Smooth muscle cell (in vitro differentiated cells): ENCODE results near the gene AKNAD1. TPM values are rescaled to one million over a fixed set of nuclear protein-coding genes. Genes with fewer than 3 reads are reported as not detected.

ENCODE experiments used
- DNase-seq: peaks from one replicate; lab custom pipeline; 2025; ENCODE audit not compliant: unreplicated experiment; lab: John Stamatoyannopoulos, UW
- H2AFZ ChIP-seq: fragments of 200-600 bp; sonication (generic); 2 replicates; pipeline ENCODE4 v1.6.0; 2016; ENCODE audit warnings: antibody characterized with exemption, low read depth, mild to moderate bottlenecking
- H3F3A ChIP-seq: fragments of 200-600 bp; sonication (generic); 2 replicates; pipeline ENCODE4 v1.6.0; 2017; ENCODE audit warnings: antibody characterized with exemption, low read depth
- H3K27ac ChIP-seq: fragments of 200-600 bp; sonication (generic); 2 replicates; pipeline ENCODE4 v1.5.1; 2016; ENCODE audit warnings: low read depth, mild to moderate bottlenecking
- H3K27me3 ChIP-seq: fragments of 200-600 bp; sonication (generic); 2 replicates; pipeline ENCODE4 v1.6.1; 2016; ENCODE audit warnings: low read depth, mild to moderate bottlenecking
- H3K36me3 ChIP-seq: fragments of 200-600 bp; sonication (generic); 2 replicates; pipeline ENCODE4 v1.5.1; 2016; ENCODE audit warnings: low read depth
- H3K4me1 ChIP-seq: fragments of 200-600 bp; sonication (generic); 2 replicates; pipeline ENCODE4 v1.5.1; 2016; ENCODE audit warnings: low read depth
- H3K4me2 ChIP-seq: fragments of 200-600 bp; sonication (generic); 2 replicates; pipeline ENCODE4 v1.6.0; 2016; ENCODE audit warnings: mild to moderate bottlenecking
- H3K4me3 ChIP-seq: fragments of 200-600 bp; sonication (generic); 2 replicates; pipeline ENCODE4 v1.5.1; 2016; ENCODE audit warnings: mild to moderate bottlenecking
- H3K79me2 ChIP-seq: fragments of 200-600 bp; sonication (generic); 2 replicates; pipeline ENCODE4 v1.6.0; 2016; ENCODE audit warnings: low read depth, mild to moderate bottlenecking
- H3K9ac ChIP-seq: fragments of 200-600 bp; sonication (generic); 2 replicates; pipeline ENCODE4 v1.6.0; 2016; ENCODE audit warnings: low read depth
- H3K9me3 ChIP-seq: fragments of 200-600 bp; sonication (generic); replicated peaks from 2 replicates; pipeline ENCODE4 v1.5.1; 2016; ENCODE audit warnings: low read depth
- H4K20me1 ChIP-seq: fragments of 200-600 bp; sonication (generic); 2 replicates; pipeline ENCODE4 v1.6.0; 2016; ENCODE audit warnings: low read depth
- CTCF ChIP-seq: fragments of 200-600 bp; sonication (generic); IDR thresholded peaks from 2 replicates; pipeline ENCODE4 v1.5.1; 2017; ENCODE audit warnings: borderline replicate concordance, mild to moderate bottlenecking, antibody characterized with exemption; ENCODE audit not compliant: insufficient read depth, poor library complexity, severe bottlenecking
- WGBS: methylation state at CpG from one replicate; pipeline ENCODE4 v1.1.7; 2016; ENCODE audit warnings: low lambda C conversion rate; 5-methylcytosine and 5-hydroxymethylcytosine counted together
- polyA plus RNA-seq: library from polyadenylated mRNA; unstranded; fragments of >200 nt; fragmentation: Nextera tagmentation; extraction: Ambion mirVana; gene quantifications from 2 replicates; pipeline ENCODE4 v1.2.1, GENCODE V29; 2016
- total RNA-seq: library from RNA; depleted of rRNA; stranded (reverse); fragments of >200 nt; gene quantifications from 2 replicates; pipeline ENCODE4 v1.2.3, GENCODE V29; 2014

The AKNAD1 gene
- total and polyA plus RNA-seq, 2 experiments from 2014 or later, result 0.40 TPM; not detected in 1

GRCh38 chr1:108851567-108851966 lies 5.3 kb downstream of the AKNAD1 start:
- Histone ChIP-seq H4K20me1 (no peaks in the 10 kb centered on the region), H3K27me3 (no peaks in the 10 kb centered on the region), H3K27ac (no peak overlapping the region), H2AFZ (no peak overlapping the region), H3K4me1 (no peaks in the 10 kb centered on the region), H3K79me2 (no peaks in the 10 kb centered on the region), H3F3A (no peaks in the 10 kb centered on the region), H3K4me2 (no peak overlapping the region), H3K9ac (no peak overlapping the region), H3K4me3 (no peak overlapping the region), H3K36me3 (no peaks in the 10 kb centered on the region), H3K9me3 (no peaks in the 10 kb centered on the region)
- DNase-seq, result no peak
- no peak for TF ChIP-seq CTCF
- WGBS, result 84% methylated on average over 4 of the region's 4 CpGs

GRCh38 chr1:108850929-108851328 lies 6.0 kb downstream of the AKNAD1 start:
- no peak for TF ChIP-seq CTCF
- Histone ChIP-seq H2AFZ (no peak overlapping the region), H3K4me3 (no peak overlapping the region), H3K27ac (no peak overlapping the region), H3K4me1 (no peaks in the 10 kb centered on the region), H4K20me1 (no peaks in the 10 kb centered on the region), H3K27me3 (no peaks in the 10 kb centered on the region), H3K79me2 (no peaks in the 10 kb centered on the region), H3K9ac (no peak overlapping the region), H3K9me3 (no peaks in the 10 kb centered on the region), H3K4me2 (no peak overlapping the region), H3K36me3 (no peaks in the 10 kb centered on the region), H3F3A (no peaks in the 10 kb centered on the region)
- 84% methylated on average over 7 of the region's 7 CpGs for WGBS
- no peak for DNase-seq

- no peak overlapping the region for H2AFZ ChIP-seq
- no peak overlapping the region for H3K4me3 ChIP-seq
- no peak overlapping the region for H3K4me2 ChIP-seq
- H3F3A ChIP-seq, result no peaks in the 10 kb centered on the region
- H3K27ac ChIP-seq, result no peak overlapping the region
- TF ChIP-seq CTCF, result no peak
- no peak for DNase-seq
- H3K36me3 ChIP-seq, result no peaks in the 10 kb centered on the region
- no peaks in the 10 kb centered on the region for H3K79me2 ChIP-seq
- H4K20me1 ChIP-seq, result no peaks in the 10 kb centered on the region
- no peaks in the 10 kb centered on the region for H3K27me3 ChIP-seq
- H3K9ac ChIP-seq, result no peak overlapping the region
- H3K4me1 ChIP-seq, result no peaks in the 10 kb centered on the region
- no peaks in the 10 kb centered on the region for H3K9me3 ChIP-seq
These were observed 8.1 kb downstream of the AKNAD1 start for GRCh38 chr1:108848806-108849205.

- H3K9me3 ChIP-seq, result no peaks in the 10 kb centered on the region
- WGBS, result 75% methylated on average over 1 of the region's 1 CpG
These were observed 9.4 kb downstream of the AKNAD1 start for GRCh38 chr1:108847494-108847893.

More at GRCh38 chr1:108847494-108847893, 9.4 kb downstream of the AKNAD1 start:
- no peak overlapping the region for H3K27ac ChIP-seq
- TF ChIP-seq CTCF, result no peak
- H3K4me1 ChIP-seq, result peaks cover 6% of the 10 kb centered on the region
- H2AFZ ChIP-seq, result no peak overlapping the region
- H3K4me3 ChIP-seq, result no peak overlapping the region
- H3F3A ChIP-seq, result no peaks in the 10 kb centered on the region
- H3K27me3 ChIP-seq, result no peaks in the 10 kb centered on the region
- no peak overlapping the region for H3K9ac ChIP-seq
- no peaks in the 10 kb centered on the region for H4K20me1 ChIP-seq
- no peak for DNase-seq
- H3K4me2 ChIP-seq, result no peak overlapping the region
- H3K36me3 ChIP-seq, result no peaks in the 10 kb centered on the region
- no peaks in the 10 kb centered on the region for H3K79me2 ChIP-seq
